Chondrocyte (in vitro differentiated cells): Measurements from ENCODE around the gene OFD1. TPM values are rescaled to one million over a fixed set of nuclear protein-coding genes. Genes with fewer than 3 reads are reported as not detected.

Source experiments
- DNase-seq: peaks from one replicate; pipeline ENCODE4 v3.0.0; 2021; ENCODE audit warnings: mixed read lengths, low spot score
- H3K27ac Mint-ChIP-seq: one replicate; pipeline ENCODE4 v1.8.0; 2021; ENCODE audit warnings: mild to moderate bottlenecking, moderate library complexity, mixed read lengths; ENCODE audit not compliant: unreplicated experiment
- H3K27me3 Mint-ChIP-seq: 2 replicates; pipeline ENCODE4 v1.8.0; 2021; ENCODE audit warnings: low read depth, mixed read lengths
- H3K36me3 Mint-ChIP-seq: 2 replicates; pipeline ENCODE4 v1.8.0; 2021; ENCODE audit warnings: low read depth, mixed read lengths
- H3K4me1 Mint-ChIP-seq: 2 replicates; pipeline ENCODE4 v1.8.0; 2021; ENCODE audit warnings: low read depth, mild to moderate bottlenecking, mixed read lengths
- H3K4me3 Mint-ChIP-seq: one replicate; pipeline ENCODE4 v1.8.0; 2021; ENCODE audit warnings: mild to moderate bottlenecking, moderate library complexity, mixed read lengths; ENCODE audit not compliant: unreplicated experiment
- H3K9me3 Mint-ChIP-seq: 2 replicates; pipeline ENCODE4 v1.8.0; 2021; ENCODE audit warnings: low read depth, mixed read lengths
- CTCF ChIP-seq: fragments of 200-600 bp; sonication (generic); IDR thresholded peaks from 2 replicates; pipeline ENCODE4 v1.5.0; 2021; ENCODE audit warnings: antibody characterized with exemption, mild to moderate bottlenecking, moderate library complexity
- total RNA-seq: library from RNA; stranded (reverse); gene quantifications from 3 replicates; pipeline ENCODE4 v1.2.1, GENCODE V29; 2021

The OFD1 gene
- total RNA-seq, 1 donor from 2014 or later = 17.8 TPM

- Mint-ChIP-seq H3K36me3 (no peaks in the 10 kb centered on the region), H3K4me3 (no peak overlapping the region), H3K27me3 (no peaks in the 10 kb centered on the region), H3K27ac (no peak overlapping the region), H3K4me1 (peaks cover 8% of the 10 kb centered on the region), H3K9me3 (peaks cover 3% of the 10 kb centered on the region)
- no peak for TF ChIP-seq CTCF
- no peak for DNase-seq
These were observed 46.4 kb downstream of the OFD1 start for GRCh38 chrX:13780868-13781427.

DNA sequence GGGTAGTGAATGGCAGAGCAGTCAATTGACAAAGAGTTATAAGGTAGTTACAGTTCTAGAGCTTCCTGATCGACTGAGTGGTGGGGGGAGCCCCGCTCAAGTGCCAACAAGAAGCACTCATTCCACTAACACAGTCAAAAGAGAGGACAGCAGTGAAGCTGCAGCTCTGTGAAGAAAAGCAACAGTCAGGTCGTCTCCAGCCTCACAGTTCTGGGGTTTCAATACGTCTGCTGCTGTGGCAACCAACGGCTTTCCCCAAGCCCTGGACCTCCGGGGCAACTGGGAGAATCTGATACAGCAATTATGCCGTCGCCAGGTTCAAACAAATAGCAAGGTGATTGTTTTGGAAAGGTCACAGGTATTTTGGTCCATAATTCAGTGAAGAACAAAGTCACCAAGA is 51.5 kb downstream of the OFD1 start:
- no peak for DNase-seq
- Mint-ChIP-seq H3K4me1 (peaks cover 12% of the 10 kb centered on the region), H3K4me3 (no peak overlapping the region), H3K27me3 (no peaks in the 10 kb centered on the region), H3K27ac (no peak overlapping the region), H3K9me3 (peaks cover 6% of the 10 kb centered on the region), H3K36me3 (no peaks in the 10 kb centered on the region)
- TF ChIP-seq CTCF = no peak

DNA sequence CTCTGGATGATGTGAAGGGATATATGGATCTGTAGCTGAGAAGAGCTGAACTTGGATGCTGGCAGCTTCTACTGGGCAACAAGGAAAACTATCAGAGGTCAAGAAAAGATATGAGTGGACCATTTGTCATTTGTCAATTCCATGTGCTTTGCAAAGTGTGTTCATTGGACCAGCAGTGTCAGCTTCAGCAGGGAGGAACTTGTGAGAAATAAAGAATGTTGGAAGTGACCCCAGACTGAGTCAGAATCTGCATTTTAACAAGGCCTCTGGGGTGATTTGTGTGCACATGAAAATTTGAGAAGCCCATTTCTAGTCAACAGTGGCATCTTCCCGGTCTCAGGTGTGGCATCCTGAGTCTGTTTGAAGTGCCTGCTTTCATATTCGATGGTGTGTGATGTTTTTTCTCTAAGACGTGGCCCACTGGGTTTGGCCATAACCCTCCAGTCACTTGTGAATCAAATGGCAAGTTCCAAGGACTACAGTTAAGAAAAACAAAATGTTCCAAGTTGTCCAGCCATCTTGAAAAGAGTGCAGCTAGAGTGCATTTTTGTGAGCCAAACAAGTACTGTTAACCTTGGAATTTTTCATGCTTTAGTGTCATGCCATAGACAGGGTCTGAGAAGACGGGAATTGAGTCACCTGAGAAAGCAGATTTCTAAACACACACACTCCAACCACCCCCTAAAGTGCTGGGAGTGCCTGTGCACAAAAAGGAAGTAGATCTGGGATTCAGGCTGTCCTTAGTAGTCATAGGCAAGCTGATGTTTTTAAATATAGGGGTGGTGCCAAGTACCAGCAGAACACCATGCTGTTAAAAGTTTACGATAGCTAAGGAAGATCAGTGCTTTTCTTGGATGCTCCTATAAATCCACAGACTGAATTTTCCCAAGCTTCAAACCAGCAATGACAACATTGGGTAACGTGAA is 55.9 kb downstream of the OFD1 start:
- Mint-ChIP-seq H3K27me3 (no peaks in the 10 kb centered on the region), H3K36me3 (no peaks in the 10 kb centered on the region), H3K27ac (peak overlapping the region; percentile 86), H3K4me1 (peaks cover 21% of the 10 kb centered on the region), H3K4me3 (no peak overlapping the region), H3K9me3 (peaks cover 7% of the 10 kb centered on the region)
- no peak for TF ChIP-seq CTCF
- no peak for DNase-seq

GRCh38 chrX:13791145-13791544 is 56.6 kb downstream of the OFD1 start:
- Mint-ChIP-seq H3K9me3 (peaks cover 7% of the 10 kb centered on the region), H3K27ac (peak overlapping the region; percentile 86), H3K27me3 (no peaks in the 10 kb centered on the region), H3K4me3 (no peak overlapping the region), H3K4me1 (peaks cover 21% of the 10 kb centered on the region), H3K36me3 (no peaks in the 10 kb centered on the region)
- TF ChIP-seq CTCF = no peak
- no peak for DNase-seq

GRCh38 chrX:13791559-13791958 is 57.0 kb downstream of the OFD1 start:
- no peak overlapping the region for H3K4me3 Mint-ChIP-seq

More at GRCh38 chrX:13791559-13791958, 57.0 kb downstream of the OFD1 start:
- H3K27me3 Mint-ChIP-seq = no peaks in the 10 kb centered on the region
- no peak for TF ChIP-seq CTCF
- peak overlapping the region; percentile 86 for H3K27ac Mint-ChIP-seq
- H3K4me1 Mint-ChIP-seq = peaks cover 21% of the 10 kb centered on the region
- no peak for DNase-seq
- peaks cover 7% of the 10 kb centered on the region for H3K9me3 Mint-ChIP-seq
- H3K36me3 Mint-ChIP-seq = no peaks in the 10 kb centered on the region
